Measurements from ENCODE around the gene EFCAB6.

EFCAB6 gene

GRCh38 chr22:43835736-43836135, 23.6 kb upstream of the EFCAB6 start:
- H3K27me3 ChIP-seq (ENCODE audit: insufficient read depth, low read length, poor library complexity), result no peaks in the 10 kb centered on the region
- H3K4me3 ChIP-seq (ENCODE audit: low read depth in 1 of 2, low read length in 2 of 2), result no peak overlapping the region
- ATAC-seq (ENCODE audit: insufficient read depth, low read depth) (no peak), DNase-seq (no peak)
- H4K20me1 ChIP-seq (ENCODE audit: insufficient read depth, low read length), result no peaks in the 10 kb centered on the region
- no peak overlapping the region for H3K27ac ChIP-seq (ENCODE audit: low read length)
- TF ChIP-seq EZH2 (IDR thresholded peaks at IDR 0.05; ENCODE audit: borderline replicate concordance, low read depth, low read length, severe bottlenecking) (no peak), CTCF (IDR thresholded peaks at IDR 0.05; ENCODE audit: borderline replicate concordance, extremely low read depth, low read length, poor library complexity, severe bottlenecking) (no peak)
- no peaks in the 10 kb centered on the region for H3K4me1 ChIP-seq (ENCODE audit: insufficient read depth, low read length)
- H3K79me2 ChIP-seq (ENCODE audit: insufficient read depth, low read length), result no peaks in the 10 kb centered on the region
- no peak overlapping the region for H3K9ac ChIP-seq (ENCODE audit: low read depth, low read length)
- no peak overlapping the region for H3K4me2 ChIP-seq (ENCODE audit: insufficient read depth, low read length)
- H3K36me3 ChIP-seq (ENCODE audit: insufficient read depth, low read length), result no peaks in the 10 kb centered on the region
- no peak overlapping the region for H2AFZ ChIP-seq (ENCODE audit: low read depth, low read length)
- H3K9me3 ChIP-seq (ENCODE audit: insufficient read depth, low read length, severe bottlenecking), result no peaks in the 10 kb centered on the region

DNA sequence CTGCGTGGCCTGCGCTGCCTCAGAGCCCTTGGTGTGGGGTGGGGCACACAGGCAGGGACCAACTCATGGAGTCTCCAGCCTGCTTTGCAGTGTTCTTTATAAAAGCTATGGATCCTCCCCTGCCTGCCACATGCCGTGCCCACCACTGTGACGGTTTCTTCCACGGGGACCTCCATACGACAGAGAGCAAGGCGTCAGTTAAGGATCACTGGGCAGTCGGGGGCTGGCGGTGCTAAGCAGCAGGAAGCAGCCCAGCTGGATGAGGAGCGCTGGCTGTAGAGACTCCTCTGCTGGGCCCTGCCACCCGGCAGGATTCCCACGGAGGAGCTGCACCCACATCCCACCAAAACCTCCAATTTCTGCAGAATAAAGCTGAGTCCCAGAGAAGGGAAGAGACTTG, 23.1 kb upstream of the EFCAB6 start:
- Histone ChIP-seq H3K36me3 (ENCODE audit: insufficient read depth, low read length) (no peaks in the 10 kb centered on the region), H2AFZ (ENCODE audit: low read depth, low read length) (no peak overlapping the region), H3K27ac (ENCODE audit: low read length) (no peak overlapping the region), H4K20me1 (ENCODE audit: insufficient read depth, low read length) (no peaks in the 10 kb centered on the region), H3K4me2 (ENCODE audit: insufficient read depth, low read length) (no peak overlapping the region), H3K4me3 (ENCODE audit: low read depth in 1 of 2, low read length in 2 of 2) (no peak overlapping the region), H3K9ac (ENCODE audit: low read depth, low read length) (no peak overlapping the region), H3K4me1 (ENCODE audit: insufficient read depth, low read length) (no peaks in the 10 kb centered on the region), H3K79me2 (ENCODE audit: insufficient read depth, low read length) (no peaks in the 10 kb centered on the region), H3K27me3 (ENCODE audit: insufficient read depth, low read length, poor library complexity) (no peaks in the 10 kb centered on the region), H3K9me3 (ENCODE audit: insufficient read depth, low read length, severe bottlenecking) (no peaks in the 10 kb centered on the region)
- no peak for TF ChIP-seq EZH2 (IDR thresholded peaks at IDR 0.05; ENCODE audit: borderline replicate concordance, low read depth, low read length, severe bottlenecking)
- TF ChIP-seq CTCF (IDR thresholded peaks at IDR 0.05; ENCODE audit: borderline replicate concordance, extremely low read depth, low read length, poor library complexity, severe bottlenecking), result no peak
- DNase-seq (no peak), ATAC-seq (ENCODE audit: insufficient read depth, low read depth) (no peak)

- Histone ChIP-seq H2AFZ (ENCODE audit: low read depth, low read length) (no peak overlapping the region), H4K20me1 (ENCODE audit: insufficient read depth, low read length) (0 out of 2 replicates have a peak, but pooled peaks cover 4% of the 10 kb centered on the region), H3K27ac (ENCODE audit: low read length) (no peak overlapping the region), H3K9ac (ENCODE audit: low read depth, low read length) (no peak overlapping the region), H3K27me3 (ENCODE audit: insufficient read depth, low read length, poor library complexity) (no peaks in the 10 kb centered on the region), H3K4me2 (ENCODE audit: insufficient read depth, low read length) (no peak overlapping the region), H3K4me3 (ENCODE audit: low read depth in 1 of 2, low read length in 2 of 2) (no peak overlapping the region), H3K36me3 (ENCODE audit: insufficient read depth, low read length) (no peaks in the 10 kb centered on the region), H3K4me1 (ENCODE audit: insufficient read depth, low read length) (no peaks in the 10 kb centered on the region), H3K9me3 (ENCODE audit: insufficient read depth, low read length, severe bottlenecking) (no peaks in the 10 kb centered on the region), H3K79me2 (ENCODE audit: insufficient read depth, low read length) (no peaks in the 10 kb centered on the region)
- DNase-seq, result no peak
- no peak for TF ChIP-seq CTCF (IDR thresholded peaks at IDR 0.05; ENCODE audit: borderline replicate concordance, extremely low read depth, low read length, poor library complexity, severe bottlenecking)
- no peak for TF ChIP-seq EZH2 (IDR thresholded peaks at IDR 0.05; ENCODE audit: borderline replicate concordance, low read depth, low read length, severe bottlenecking)
- no peak for ATAC-seq (ENCODE audit: insufficient read depth, low read depth)
Observed at GRCh38 chr22:43833286-43834240, 21.5 kb upstream of the EFCAB6 start.
